K562 (cell line): Measurements from ENCODE around the gene ADARB2. TPM values are rescaled to one million over a fixed set of nuclear protein-coding genes. Genes with fewer than 3 reads are reported as not detected.

Source experiments
- ATAC-seq: fragments of 200-7000 bp; cut with Tn5 transposase; 3 replicates; pipeline ENCODE4 v1.9.1; 2020; ENCODE audit warnings: moderate library complexity
- BruUV-seq: library from RNA; stranded (reverse); fragments of 400-500 nt; replicated peaks from 2 replicates; lab custom pipeline; 2021; lab: Mats Ljungman, UMichigan
- CTCF ChIA-PET: fragments of 300-600 bp; formaldehyde crosslinking; extraction: SDS; loops from one replicate; lab custom pipeline; 2021; ENCODE audit warnings: low intra/inter-chr PET ratio; lab: Yijun Ruan, JAX
- POLR2A ChIA-PET: fragments of 300-600, 350-650 bp; sonication (Branson Sonifier 250); formaldehyde crosslinking; extraction: SDS; loops from one replicate; lab custom pipeline; 2021; ENCODE audit warnings: antibody characterized with exemption, inconsistent platforms; lab: Yijun Ruan, JAX
- DNase-seq, 4 experiments: peaks; one replicate each; pipeline versions ENCODE4 v3.0.0 to v3.0.0-alpha.2; 2011 to 2018; ENCODE audit warnings: low spot score in 3 of 4, mixed read lengths in 3 of 4; ENCODE audit errors: extremely low read depth in 1 of 4
- FAIRE-seq: peaks from 2 replicates; lab custom pipeline; 2011; peaks lifted over from hg19 to GRCh38; lab: Jason Lieb, UNC
- H2AFZ ChIP-seq: 2 replicates; pipeline ENCODE4 v1.6.0; 2011; ENCODE audit warnings: low read depth, low read length, control low read depth, inconsistent platforms
- H3K27ac ChIP-seq: fragments of 200-600 bp; 3 replicates; pipeline ENCODE4 v1.8.0; 2011; ENCODE audit warnings: low read depth, mild to moderate bottlenecking, control low read depth, inconsistent platforms, low read length, moderate library complexity, mixed read lengths; ENCODE audit errors: extremely low read depth
- H3K27me3 ChIP-seq, 2 experiments: fragments of 300-600 bp in 1 of 2; 2 replicates in 1 of 2; 3 replicates in 1 of 2; pipeline versions ENCODE4 v1.6.0 to v1.8.0; 2011; ENCODE audit warnings: inconsistent platforms in 2 of 2, low read length in 2 of 2, mild to moderate bottlenecking in 1 of 2, mixed read lengths in 1 of 2, moderate library complexity in 1 of 2; ENCODE audit not compliant: control insufficient read depth in 2 of 2, insufficient read depth in 2 of 2
- H3K36me3 ChIP-seq: fragments of 300-600 bp; 3 replicates; pipeline ENCODE4 v1.8.0; 2011; ENCODE audit warnings: mild to moderate bottlenecking, low read length, inconsistent platforms; ENCODE audit not compliant: control insufficient read depth, insufficient read depth
- H3K4me1 ChIP-seq, 2 experiments: fragments of 200-600 bp in 1 of 2; replicated peaks in 1 of 2; 2 replicates in 1 of 2; 3 replicates in 1 of 2; pipeline versions ENCODE4 v1.5.1 to v1.8.0; 2011; ENCODE audit warnings: inconsistent platforms in 2 of 2, low read length in 2 of 2, mild to moderate bottlenecking in 1 of 2, mixed read lengths in 1 of 2, moderate library complexity in 1 of 2; ENCODE audit not compliant: control insufficient read depth in 2 of 2, insufficient read depth in 2 of 2
- H3K4me2 ChIP-seq: 2 replicates; pipeline ENCODE4 v1.6.1; 2011; ENCODE audit warnings: low read length, control low read depth, inconsistent platforms, mixed read lengths; ENCODE audit not compliant: insufficient read depth
- H3K4me3 ChIP-seq: fragments of 200-600 bp; sonication (generic), shearing (Covaris generic); 2 replicates; pipeline ENCODE4 v1.5.1; 2016; ENCODE audit warnings: control low read depth, inconsistent platforms
- H3K79me2 ChIP-seq: fragments of 200-600 bp; 3 replicates; pipeline ENCODE4 v1.8.0; 2011; ENCODE audit warnings: low read length, inconsistent platforms; ENCODE audit not compliant: control insufficient read depth, insufficient read depth
- H3K9ac ChIP-seq, 2 experiments: 2 replicates each; pipeline versions ENCODE4 v1.6.0 to v1.6.1; 2011; ENCODE audit warnings: low read depth in 2 of 2, low read length in 2 of 2, control low read depth in 1 of 2, inconsistent platforms in 1 of 2, mild to moderate bottlenecking in 1 of 2, mixed read lengths in 1 of 2; ENCODE audit not compliant: insufficient read depth in 1 of 2
- H3K9me1 ChIP-seq: one replicate; pipeline ENCODE4 v1.6.0; 2011; ENCODE audit warnings: inconsistent platforms, mild to moderate bottlenecking, low read length, moderate library complexity; ENCODE audit not compliant: control insufficient read depth, insufficient read depth
- H3K9me3 ChIP-seq: replicated peaks from 2 replicates; pipeline ENCODE4 v1.5.1; 2011; ENCODE audit warnings: low read depth, low read length, inconsistent platforms; ENCODE audit not compliant: control insufficient read depth, insufficient read depth
- H4K20me1 ChIP-seq: replicated peaks from 2 replicates; pipeline ENCODE4 v1.6.1; 2011; ENCODE audit warnings: low read length, inconsistent platforms, mixed read lengths; ENCODE audit not compliant: control insufficient read depth, insufficient read depth
- HDAC6 ChIP-seq: IDR thresholded peaks from 2 replicates; pipeline ENCODE4 v1.6.1; 2012; ENCODE audit warnings: low read depth, mild to moderate bottlenecking, control low read depth, inconsistent platforms, low read length, moderate library complexity
- JUND ChIP-seq, 2 experiments: IDR thresholded peaks; 2 replicates in 1 of 2; 3 replicates in 1 of 2; pipeline ENCODE4 v1.6.1; 2011; ENCODE audit warnings: borderline replicate concordance in 2 of 2, low read depth in 2 of 2, low read length in 2 of 2, improper control_type of control experiment in 1 of 2, missing biosample characterization in 1 of 2, missing genetic modification characterization in 1 of 2, missing genetic modification reagents in 1 of 2
- NCOA6 ChIP-seq: fragments of 450-650 bp; IDR thresholded peaks from 2 replicates; pipeline ENCODE4 v1.6.1; 2017; ENCODE audit warnings: mild to moderate bottlenecking
- SMAD3 ChIP-seq: fragments of 450-650 bp; formaldehyde crosslinking; conservative IDR thresholded peaks from 2 replicates; pipeline ENCODE4 v1.4.0; 2020; ENCODE audit warnings: mild to moderate bottlenecking
- TGIF2 ChIP-seq: sonication (generic); formaldehyde crosslinking; IDR thresholded peaks from 2 replicates; pipeline ENCODE4 v1.8.1; 2022; ENCODE audit warnings: mild to moderate bottlenecking, missing genetic modification reagents, moderate library complexity
- WGBS: fragments of 100-300 bp; shearing (Covaris generic); methylation state at CpG from one replicate; pipeline ENCODE4 v1.1.6; 2016; ENCODE audit warnings: low coverage, mixed read lengths; ENCODE audit not compliant: insufficient coverage; ENCODE audit errors: missing lambda C conversion rate; 5-methylcytosine and 5-hydroxymethylcytosine counted together
- in situ Hi-C: fragments of 300-500 bp; cut with MboI; formaldehyde crosslinking; loops from 4 replicates; pipeline ENCODE4 v1.15.0; 2018; ENCODE audit warnings: inconsistent platforms, mixed read lengths
- intact Hi-C: fragments of 100-400 bp; cut with micrococcal nuclease; formaldehyde crosslinking; loops from 2 replicates; pipeline ENCODE4 v1.14.2; 2022
- polyA plus RNA-seq, 8 experiments: library from polyadenylated mRNA; depleted of rRNA in 4 of 8; stranded (reverse) in 5 of 8; unstranded in 3 of 8; fragments of >200 nt; fragmentation: Nextera tagmentation in 2 of 8; fragmentation: Illumina TruSeq in 1 of 8; extraction: Ambion mirVana in 2 of 8; extraction: Trizol in 1 of 8; gene quantifications; 2 replicates each; pipeline versions ENCODE4 v1.2.1 to v1.2.3, GENCODE V29; 2011 to 2014; ENCODE audit warnings: inconsistent platforms in 1 of 8, missing spikeins in 1 of 8
- total RNA-seq, 7 experiments: library from RNA; depleted of rRNA in 6 of 7; stranded (reverse); fragments of >200 nt in 6 of 7; fragmentation: Illumina TruSeq in 2 of 7; extraction: Trizol in 2 of 7; gene quantifications; 2 replicates each; pipeline versions ENCODE4 v1.2.1 to v1.2.3, GENCODE V29; 2011 to 2021; ENCODE audit warnings: low replicate concordance in 1 of 7
- TF ChIP-seq, protein P1 (sequence below): fragments of 450-650 bp; formaldehyde crosslinking; IDR thresholded peaks from 2 replicates; pipeline ENCODE4 v1.4.0; 2020; ENCODE audit warnings: mild to moderate bottlenecking
- TF ChIP-seq, protein P2 (sequence below): fragments of 250-450 bp; sonication (Bioruptor Pico); IDR thresholded peaks from 2 replicates; pipeline ENCODE4 v1.5.0; 2021
- TF ChIP-seq, protein P3 (sequence below): fragments of 450-650 bp; IDR thresholded peaks from 2 replicates; pipeline ENCODE4 v1.7.1; 2018; ENCODE audit warnings: mild to moderate bottlenecking, low read depth; ENCODE audit not compliant: partially characterized antibody

The ADARB2 gene
- total and polyA plus RNA-seq, 9 of the 15 experiments (the other 6 are each of a cell fraction or from before 2014, with no cell fraction given), result not detected

DNA sequence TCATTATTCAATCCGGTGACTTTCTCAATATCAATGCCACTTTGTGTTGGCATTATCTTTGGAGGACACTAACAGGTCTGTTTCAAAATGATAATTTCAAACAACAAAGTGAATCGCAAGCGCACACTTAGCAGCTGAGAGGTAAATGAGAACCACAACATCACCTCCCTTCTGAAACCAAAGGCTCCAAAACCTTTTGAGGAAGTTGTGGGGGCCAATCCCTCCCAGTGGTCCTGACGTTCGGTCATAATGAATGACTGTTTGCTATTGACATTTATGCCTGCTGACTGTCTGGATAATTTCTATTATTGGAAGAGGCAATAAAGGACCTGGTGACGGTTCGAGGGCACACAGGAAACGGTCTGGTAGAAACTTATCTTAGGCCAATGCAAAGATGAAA is 1.8 kb downstream of the ADARB2 start:
- DNase-seq (no peak), FAIRE-seq (no peak), ATAC-seq (no peak)
- Histone ChIP-seq H2AFZ (no peak overlapping the region), H3K4me2 (no peak overlapping the region), H3K4me3 (no peak overlapping the region), H3K79me2 (no peaks in the 10 kb centered on the region), H3K27ac (no peak overlapping the region), H3K9ac (no peak overlapping the region), H3K36me3 (no peaks in the 10 kb centered on the region), H3K4me1 (peaks cover 0 to 6% of the 10 kb centered on the region in 2 experiments; a peak in 1 of 5 replicates), H4K20me1 (no peaks in the 10 kb centered on the region), H3K27me3 (peaks cover 35 to 40% of the 10 kb centered on the region in 2 experiments), H3K9me3 (no peaks in the 10 kb centered on the region), H3K9me1 (no peaks in the 10 kb centered on the region)
- WGBS, result 1% methylated on average over 8 of the region's 8 CpGs
- TF ChIP-seq, protein P1, sequence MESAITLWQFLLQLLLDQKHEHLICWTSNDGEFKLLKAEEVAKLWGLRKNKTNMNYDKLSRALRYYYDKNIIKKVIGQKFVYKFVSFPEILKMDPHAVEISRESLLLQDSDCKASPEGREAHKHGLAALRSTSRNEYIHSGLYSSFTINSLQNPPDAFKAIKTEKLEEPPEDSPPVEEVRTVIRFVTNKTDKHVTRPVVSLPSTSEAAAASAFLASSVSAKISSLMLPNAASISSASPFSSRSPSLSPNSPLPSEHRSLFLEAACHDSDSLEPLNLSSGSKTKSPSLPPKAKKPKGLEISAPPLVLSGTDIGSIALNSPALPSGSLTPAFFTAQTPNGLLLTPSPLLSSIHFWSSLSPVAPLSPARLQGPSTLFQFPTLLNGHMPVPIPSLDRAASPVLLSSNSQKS, result no peak
- TF ChIP-seq NCOA6 (no peak), JUND (IDR thresholded peaks at IDR 0.05; ENCODE audit: borderline replicate concordance, low read depth, low read length) (no peak), JUND (tag; IDR thresholded peaks at IDR 0.05; ENCODE audit: borderline replicate concordance, low read depth, low read length) (no peak), HDAC6 (no peak), TGIF2 (no peak), SMAD3 (no peak)
- TF ChIP-seq, protein P2, sequence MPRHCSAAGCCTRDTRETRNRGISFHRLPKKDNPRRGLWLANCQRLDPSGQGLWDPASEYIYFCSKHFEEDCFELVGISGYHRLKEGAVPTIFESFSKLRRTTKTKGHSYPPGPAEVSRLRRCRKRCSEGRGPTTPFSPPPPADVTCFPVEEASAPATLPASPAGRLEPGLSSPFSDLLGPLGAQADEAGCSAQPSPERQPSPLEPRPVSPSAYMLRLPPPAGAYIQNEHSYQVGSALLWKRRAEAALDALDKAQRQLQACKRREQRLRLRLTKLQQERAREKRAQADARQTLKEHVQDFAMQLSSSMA (CRISPR knock-in tag), result no peak
- TF ChIP-seq, protein P3, sequence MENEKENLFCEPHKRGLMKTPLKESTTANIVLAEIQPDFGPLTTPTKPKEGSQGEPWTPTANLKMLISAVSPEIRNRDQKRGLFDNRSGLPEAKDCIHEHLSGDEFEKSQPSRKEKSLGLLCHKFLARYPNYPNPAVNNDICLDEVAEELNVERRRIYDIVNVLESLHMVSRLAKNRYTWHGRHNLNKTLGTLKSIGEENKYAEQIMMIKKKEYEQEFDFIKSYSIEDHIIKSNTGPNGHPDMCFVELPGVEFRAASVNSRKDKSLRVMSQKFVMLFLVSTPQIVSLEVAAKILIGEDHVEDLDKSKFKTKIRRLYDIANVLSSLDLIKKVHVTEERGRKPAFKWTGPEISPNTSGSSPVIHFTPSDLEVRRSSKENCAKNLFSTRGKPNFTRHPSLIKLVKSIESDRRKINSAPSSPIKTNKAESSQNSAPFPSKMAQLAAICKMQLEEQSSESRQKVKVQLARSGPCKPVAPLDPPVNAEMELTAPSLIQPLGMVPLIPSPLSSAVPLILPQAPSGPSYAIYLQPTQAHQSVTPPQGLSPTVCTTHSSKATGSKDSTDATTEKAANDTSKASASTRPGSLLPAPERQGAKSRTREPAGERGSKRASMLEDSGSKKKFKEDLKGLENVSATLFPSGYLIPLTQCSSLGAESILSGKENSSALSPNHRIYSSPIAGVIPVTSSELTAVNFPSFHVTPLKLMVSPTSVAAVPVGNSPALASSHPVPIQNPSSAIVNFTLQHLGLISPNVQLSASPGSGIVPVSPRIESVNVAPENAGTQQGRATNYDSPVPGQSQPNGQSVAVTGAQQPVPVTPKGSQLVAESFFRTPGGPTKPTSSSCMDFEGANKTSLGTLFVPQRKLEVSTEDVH, result no peak
- ChIA-PET CTCF (no interaction called here), POLR2A (no interaction called here)
- intact Hi-C loops, result no loop called here
- in situ Hi-C loops, result no loop called here
- no TSS peak for BruUV-seq
